Mononuclear cell (primary cell): Measurements from ENCODE around the gene AHCYL2. TPM values are rescaled to one million over a fixed set of nuclear protein-coding genes. Genes with fewer than 3 reads are reported as not detected.

Experiments used
- H3K27me3 ChIP-seq: 2 replicates; pipeline ENCODE4 v1.6.0; 2011; ENCODE audit warnings: low read length, control low read depth; ENCODE audit not compliant: insufficient read depth
- H3K4me1 ChIP-seq: 2 replicates; pipeline ENCODE4 v1.5.1; 2011; ENCODE audit warnings: mild to moderate bottlenecking, low read length, control low read depth; ENCODE audit not compliant: insufficient read depth
- H3K4me3 ChIP-seq: 2 replicates; pipeline ENCODE4 v1.5.1; 2011; ENCODE audit warnings: mild to moderate bottlenecking, low read length, moderate library complexity
- H3K9me3 ChIP-seq: 2 replicates; pipeline ENCODE4 v1.5.1; 2011; ENCODE audit warnings: low read depth, mild to moderate bottlenecking, control low read depth, low read length
- total RNA-seq: library from RNA; depleted of rRNA; stranded (reverse); fragments of >200 nt; gene quantifications from one replicate; pipeline ENCODE4 v1.2.3, GENCODE V29; 2012

The AHCYL2 gene
- total RNA-seq, 1 donor, result 6.5 TPM

- no peaks in the 10 kb centered on the region for H3K9me3 ChIP-seq
- H3K4me3 ChIP-seq, result no peak overlapping the region
- H3K27me3 ChIP-seq, result no peaks in the 10 kb centered on the region
- peaks cover 11% of the 10 kb centered on the region for H3K4me1 ChIP-seq
These were observed 152.2 kb downstream of the AHCYL2 start for GRCh38 chr7:129376778-129377700.

GRCh38 chr7:129381710-129382484 is 157.1 kb downstream of the AHCYL2 start:
- no peak overlapping the region for H3K4me3 ChIP-seq
- H3K9me3 ChIP-seq, result no peaks in the 10 kb centered on the region
- H3K27me3 ChIP-seq, result no peaks in the 10 kb centered on the region
- peaks cover 6% of the 10 kb centered on the region for H3K4me1 ChIP-seq

GRCh38 chr7:129383542-129384132 is 158.8 kb downstream of the AHCYL2 start:
- Histone ChIP-seq H3K27me3 (no peaks in the 10 kb centered on the region), H3K4me1 (no peaks in the 10 kb centered on the region), H3K4me3 (no peak overlapping the region), H3K9me3 (no peaks in the 10 kb centered on the region)

GRCh38 chr7:129385116-129385515 is 160.3 kb downstream of the AHCYL2 start:
- Histone ChIP-seq H3K9me3 (no peaks in the 10 kb centered on the region), H3K4me1 (no peaks in the 10 kb centered on the region), H3K27me3 (no peaks in the 10 kb centered on the region), H3K4me3 (no peak overlapping the region)

- no peaks in the 10 kb centered on the region for H3K4me1 ChIP-seq
- H3K9me3 ChIP-seq, result no peaks in the 10 kb centered on the region
- H3K4me3 ChIP-seq, result no peak overlapping the region
- no peaks in the 10 kb centered on the region for H3K27me3 ChIP-seq
These were observed 160.8 kb downstream of the AHCYL2 start for GRCh38 chr7:129385598-129385997.

- Histone ChIP-seq H3K4me3 (no peak overlapping the region), H3K9me3 (no peaks in the 10 kb centered on the region), H3K27me3 (no peaks in the 10 kb centered on the region), H3K4me1 (no peaks in the 10 kb centered on the region)
These were observed 161.7 kb downstream of the AHCYL2 start for GRCh38 chr7:129386506-129386905.

GRCh38 chr7:129387537-129387936 is 162.7 kb downstream of the AHCYL2 start:
- Histone ChIP-seq H3K9me3 (no peaks in the 10 kb centered on the region), H3K4me1 (no peaks in the 10 kb centered on the region), H3K27me3 (no peaks in the 10 kb centered on the region), H3K4me3 (no peak overlapping the region)

GRCh38 chr7:129388333-129389098 is 163.7 kb downstream of the AHCYL2 start:
- H3K27me3 ChIP-seq, result no peaks in the 10 kb centered on the region
- no peaks in the 10 kb centered on the region for H3K4me1 ChIP-seq
- no peaks in the 10 kb centered on the region for H3K9me3 ChIP-seq
- H3K4me3 ChIP-seq, result no peak overlapping the region

GRCh38 chr7:129389829-129390228 is 165.0 kb downstream of the AHCYL2 start:
- no peaks in the 10 kb centered on the region for H3K4me1 ChIP-seq
- no peaks in the 10 kb centered on the region for H3K27me3 ChIP-seq
- H3K9me3 ChIP-seq, result no peaks in the 10 kb centered on the region
- H3K4me3 ChIP-seq, result no peak overlapping the region

- no peaks in the 10 kb centered on the region for H3K9me3 ChIP-seq
- H3K4me1 ChIP-seq, result no peaks in the 10 kb centered on the region
- no peaks in the 10 kb centered on the region for H3K27me3 ChIP-seq
- no peak overlapping the region for H3K4me3 ChIP-seq
These were observed 165.5 kb downstream of the AHCYL2 start for GRCh38 chr7:129390314-129390713.

GRCh38 chr7:129391546-129392171 is 166.8 kb downstream of the AHCYL2 start:
- H3K9me3 ChIP-seq, result no peaks in the 10 kb centered on the region
- H3K27me3 ChIP-seq, result no peaks in the 10 kb centered on the region
- H3K4me3 ChIP-seq, result no peak overlapping the region
- H3K4me1 ChIP-seq, result no peaks in the 10 kb centered on the region

- no peaks in the 10 kb centered on the region for H3K9me3 ChIP-seq
- no peaks in the 10 kb centered on the region for H3K4me1 ChIP-seq
- no peaks in the 10 kb centered on the region for H3K27me3 ChIP-seq
- H3K4me3 ChIP-seq, result no peak overlapping the region
These were observed 168.4 kb downstream of the AHCYL2 start for GRCh38 chr7:129393255-129393654.

- Histone ChIP-seq H3K4me3 (no peak overlapping the region), H3K27me3 (no peaks in the 10 kb centered on the region), H3K4me1 (no peaks in the 10 kb centered on the region), H3K9me3 (no peaks in the 10 kb centered on the region)
These were observed 169.3 kb downstream of the AHCYL2 start for GRCh38 chr7:129394101-129394500.
